HepG2 (cell line): ENCODE measurements around the gene FRMD4A. TPM values are rescaled to one million over a fixed set of nuclear protein-coding genes. Genes with fewer than 3 reads are reported as not detected.

Experiments used
- ATAC-seq: fragments of 200-7000 bp; cut with Tn5 transposase; 3 replicates; pipeline ENCODE4 v1.9.1; 2020; ENCODE audit warnings: mild to moderate bottlenecking, moderate library complexity
- BruUV-seq: library from RNA; stranded (reverse); fragments of 400-500 nt; replicated peaks from 2 replicates; lab custom pipeline; 2021; lab: Mats Ljungman, UMichigan
- CTCF ChIA-PET: fragments of 300-600 bp; formaldehyde crosslinking; extraction: SDS; loops from one replicate; lab custom pipeline; 2021; ENCODE audit warnings: low total read pairs, inconsistent platforms, low intra/inter-chr PET ratio; lab: Yijun Ruan, JAX
- POLR2A ChIA-PET: fragments of 350-600 bp; sonication (Branson Sonifier 250); formaldehyde crosslinking; loops from one replicate; lab custom pipeline; 2020; ENCODE audit warnings: antibody characterized with exemption, inconsistent platforms; lab: Yijun Ruan, JAX
- DNase-seq: peaks from one replicate; pipeline ENCODE4 v3.0.0-alpha.2; 2015; ENCODE audit warnings: low spot score
- FAIRE-seq: peaks from 3 replicates; lab custom pipeline; 2011; peaks lifted over from hg19 to GRCh38; lab: Jason Lieb, UNC
- H2AFZ ChIP-seq: one replicate; pipeline ENCODE4 v1.6.1; 2011; ENCODE audit warnings: low read length, inconsistent platforms
- H3K27ac ChIP-seq: fragments of 300-600 bp; 3 replicates; pipeline ENCODE4 v1.8.0; 2011; ENCODE audit warnings: mixed run types, mild to moderate bottlenecking, mixed read lengths, low read length, inconsistent platforms; ENCODE audit not compliant: insufficient read depth; ENCODE audit errors: extremely low read length
- H3K27me3 ChIP-seq, 2 experiments: fragments of 200-600 bp in 1 of 2; 2 replicates in 1 of 2; 3 replicates in 1 of 2; pipeline versions ENCODE4 v1.6.0 to v1.8.0; 2011; ENCODE audit warnings: low read length in 2 of 2, mild to moderate bottlenecking in 2 of 2, moderate library complexity in 2 of 2, inconsistent platforms in 1 of 2; ENCODE audit not compliant: insufficient read depth in 2 of 2, control insufficient read depth in 1 of 2
- H3K36me3 ChIP-seq, 2 experiments: fragments of 200-600 bp in 1 of 2; replicated peaks in 1 of 2; 2 replicates in 1 of 2; 3 replicates in 1 of 2; pipeline versions ENCODE4 v1.5.1 to v1.8.0; 2011; ENCODE audit warnings: low read length in 2 of 2, inconsistent platforms in 1 of 2; ENCODE audit not compliant: insufficient read depth in 2 of 2, control insufficient read depth in 1 of 2
- H3K4me1 ChIP-seq: 2 replicates; pipeline ENCODE4 v1.5.1; 2012; ENCODE audit warnings: low read length, inconsistent platforms; ENCODE audit not compliant: insufficient read depth
- H3K4me2 ChIP-seq: 2 replicates; pipeline ENCODE4 v1.6.0; 2011; ENCODE audit warnings: low read depth, low read length, inconsistent platforms
- H3K4me3 ChIP-seq, 3 experiments: fragments of 200-600 bp in 1 of 3; sonication (generic), shearing (Covaris generic) in 1 of 3; replicated peaks in 1 of 3; 2 replicates each; pipeline ENCODE4 v1.5.1; 2011 to 2016; ENCODE audit warnings: low read length in 3 of 3, inconsistent platforms in 2 of 3, low read depth in 2 of 3, mild to moderate bottlenecking in 2 of 3, control low read depth in 1 of 3, mixed read lengths in 1 of 3; ENCODE audit not compliant: insufficient read depth in 1 of 3
- H3K79me2 ChIP-seq: one replicate; pipeline ENCODE4 v1.6.1; 2011; ENCODE audit warnings: low read length, inconsistent platforms; ENCODE audit not compliant: insufficient read depth
- H3K9ac ChIP-seq: 2 replicates; pipeline ENCODE4 v1.6.0; 2011; ENCODE audit warnings: mild to moderate bottlenecking, low read depth, low read length, inconsistent platforms; ENCODE audit not compliant: insufficient read depth
- H3K9me3 ChIP-seq: 2 replicates; pipeline ENCODE4 v1.5.1; 2012; ENCODE audit warnings: mild to moderate bottlenecking, low read length
- H4K20me1 ChIP-seq: 2 replicates; pipeline ENCODE4 v1.6.0; 2011; ENCODE audit warnings: inconsistent platforms, mild to moderate bottlenecking, low read length, moderate library complexity; ENCODE audit not compliant: insufficient read depth
- ELF3 ChIP-seq: IDR thresholded peaks from 2 replicates; pipeline ENCODE4 v1.6.1; 2016; ENCODE audit warnings: missing genetic modification reagents, missing compliant biosample characterization
- GTF2F1 ChIP-seq: fragments of 150-350 bp; IDR thresholded peaks from 2 replicates; pipeline ENCODE4 v1.6.1; 2014; ENCODE audit warnings: low read length
- HNRNPH1 ChIP-seq: fragments of 200-400 bp; formaldehyde crosslinking; optimal IDR thresholded peaks from 2 replicates; pipeline ENCODE3; 2017; ENCODE audit warnings: mild to moderate bottlenecking, low read depth, low read length
- IRX3 ChIP-seq: sonication (generic); formaldehyde crosslinking; IDR thresholded peaks from 2 replicates; pipeline ENCODE4 v1.8.1; 2023; ENCODE audit warnings: mild to moderate bottlenecking, low read depth, missing genetic modification reagents, borderline replicate concordance
- MAX ChIP-seq: IDR thresholded peaks from 2 replicates; pipeline ENCODE4 v1.6.1; 2012; ENCODE audit warnings: inconsistent platforms
- NCOA2 ChIP-seq: sonication (generic); formaldehyde crosslinking; IDR thresholded peaks from 2 replicates; pipeline ENCODE4 v1.8.0; 2022; ENCODE audit warnings: inconsistent platforms
- NFIC ChIP-seq: IDR thresholded peaks from 2 replicates; pipeline ENCODE4 v1.6.1; 2012; ENCODE audit warnings: mild to moderate bottlenecking, low read length, inconsistent platforms
- NFYC ChIP-seq: IDR thresholded peaks from 2 replicates; pipeline ENCODE4 v1.6.1; 2016; ENCODE audit warnings: missing genetic modification reagents, missing compliant biosample characterization
- PRPF4 ChIP-seq: fragments of 200-400 bp; formaldehyde crosslinking; IDR thresholded peaks from 2 replicates; pipeline ENCODE4 v1.6.1; 2016; ENCODE audit warnings: low read length, low read depth; ENCODE audit not compliant: poor library complexity, severe bottlenecking
- RAD21 ChIP-seq: fragments of 450-650 bp; formaldehyde crosslinking; IDR thresholded peaks from 2 replicates; pipeline ENCODE4 v1.5.0; 2020; ENCODE audit warnings: mild to moderate bottlenecking
- RARG ChIP-seq: sonication (generic); formaldehyde crosslinking; IDR thresholded peaks from 2 replicates; pipeline ENCODE4 v1.4.0; 2020; ENCODE audit warnings: low read depth, mild to moderate bottlenecking, missing genetic modification reagents
- SNAI1 ChIP-seq: sonication (generic); formaldehyde crosslinking; IDR thresholded peaks from 2 replicates; pipeline ENCODE4 v1.5.0; 2020; ENCODE audit warnings: mild to moderate bottlenecking, missing genetic modification reagents, borderline replicate concordance
- SOX5 ChIP-seq: IDR thresholded peaks from 2 replicates; pipeline ENCODE4 v1.6.1; 2016; ENCODE audit warnings: borderline replicate concordance
- SP140L ChIP-seq: sonication (generic); formaldehyde crosslinking; IDR thresholded peaks from 2 replicates; pipeline ENCODE4 v1.4.0; 2020; ENCODE audit warnings: missing genetic modification reagents, borderline replicate concordance
- ZNF343 ChIP-seq: sonication (generic); formaldehyde crosslinking; IDR thresholded peaks from 2 replicates; pipeline ENCODE4 v1.4.0; 2020; ENCODE audit warnings: mild to moderate bottlenecking, missing genetic modification reagents
- ZNF598 ChIP-seq: sonication (generic); formaldehyde crosslinking; IDR thresholded peaks from 2 replicates; pipeline ENCODE4 v1.5.1; 2020; ENCODE audit warnings: mild to moderate bottlenecking, missing genetic modification reagents, borderline replicate concordance
- ZNF616 ChIP-seq: sonication (generic); formaldehyde crosslinking; IDR thresholded peaks from 2 replicates; pipeline ENCODE4 v1.5.0; 2020; ENCODE audit warnings: low read depth, mild to moderate bottlenecking, missing genetic modification reagents
- ZNF644 ChIP-seq: IDR thresholded peaks from 2 replicates; pipeline ENCODE4 v1.6.1; 2016; ENCODE audit warnings: low read depth
- WGBS: methylation state at CpG from one replicate; pipeline ENCODE4 v1.1.6; 2017; ENCODE audit warnings: low lambda C conversion rate; 5-methylcytosine and 5-hydroxymethylcytosine counted together
- in situ Hi-C: cut with HindIII; loops from 2 replicates; pipeline ENCODE4 v1.10.0; 2017; ENCODE audit warnings: low pct_unique_long_range_greater_than_20kb; ENCODE audit not compliant: extremely low pct_ligation_motif_present
- intact Hi-C: fragments of 100-400 bp; cut with micrococcal nuclease; formaldehyde crosslinking; loops from one replicate; pipeline ENCODE4 v1.10.0; 2022; ENCODE audit not compliant: unreplicated experiment
- polyA plus RNA-seq, 8 experiments: library from polyadenylated mRNA; depleted of rRNA in 3 of 8; stranded (reverse) in 7 of 8; unstranded in 1 of 8; fragments of >200 nt; fragmentation: Illumina TruSeq in 4 of 8; extraction: Trizol in 4 of 8; gene quantifications; 2 replicates each; pipeline versions ENCODE4 v1.2.1 to v1.2.3, GENCODE V29; 2011 to 2016; ENCODE audit warnings: low read depth in 4 of 8, missing spikeins in 1 of 8, mixed read lengths in 1 of 8; ENCODE audit not compliant: insufficient read depth in 1 of 8
- total RNA-seq, 5 experiments: library from RNA; depleted of rRNA; stranded (reverse); fragments of >200 nt; fragmentation: Illumina TruSeq; extraction: Trizol; gene quantifications; 2 replicates each; pipeline ENCODE4 v1.2.3, GENCODE V29; 2016; ENCODE audit warnings: low read depth in 1 of 5
- TF ChIP-seq, protein P1 (sequence below): IDR thresholded peaks from 2 replicates; pipeline ENCODE4 v1.6.1; 2016; ENCODE audit warnings: low read depth, borderline replicate concordance
- TF ChIP-seq, protein P2 (sequence below): sonication (generic); formaldehyde crosslinking; conservative IDR thresholded peaks from 2 replicates; pipeline ENCODE4 v1.8.0; 2022; ENCODE audit warnings: low read depth, missing genetic modification reagents
- TF ChIP-seq, protein P3 (sequence below): sonication (generic); formaldehyde crosslinking; conservative IDR thresholded peaks from 2 replicates; pipeline ENCODE4 v1.4.0; 2020; ENCODE audit warnings: missing genetic modification reagents

FRMD4A gene
- total and polyA plus RNA-seq, 2 of the 13 experiments (the other 11 are each of a cell fraction or from before 2014, with no cell fraction given): 0.09 to 0.26 TPM

- TF ChIP-seq ELF3: no peak
- no peak for TF ChIP-seq IRX3 (CRISPR knock-in tag)
Measured at GRCh38 chr10:14378387-14378960, 47.8 kb upstream of the FRMD4A start (continued).

- 35% methylated on average over 4 of the region's 4 CpGs for WGBS
- ChIA-PET CTCF (no interaction called here), POLR2A (no interaction called here)
- no TSS peak for BruUV-seq
- Histone ChIP-seq H3K36me3 (no peaks in the 10 kb centered on the region), H3K27ac (no peak overlapping the region), H4K20me1 (no peaks in the 10 kb centered on the region), H3K9ac (no peak overlapping the region), H3K79me2 (no peaks in the 10 kb centered on the region), H3K4me3 (no peak overlapping the region), H3K9me3 (no peaks in the 10 kb centered on the region), H3K4me2 (no peak overlapping the region), H2AFZ (no peak overlapping the region), H3K27me3 (peaks cover 1 to 26% of the 10 kb centered on the region in 2 experiments; a peak in 3 of 5 replicates), H3K4me1 (no peaks in the 10 kb centered on the region)
- TF ChIP-seq SOX5 (CRISPR knock-in tag): no peak
- no peak for TF ChIP-seq ZNF644
- TF ChIP-seq, protein P1, sequence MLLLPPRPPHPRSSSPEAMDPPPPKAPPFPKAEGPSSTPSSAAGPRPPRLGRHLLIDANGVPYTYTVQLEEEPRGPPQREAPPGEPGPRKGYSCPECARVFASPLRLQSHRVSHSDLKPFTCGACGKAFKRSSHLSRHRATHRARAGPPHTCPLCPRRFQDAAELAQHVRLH: no peak
- no peak for TF ChIP-seq GTF2F1
- no peak for TF ChIP-seq HNRNPH1
- no peak for TF ChIP-seq MAX
- TF ChIP-seq, protein P2, sequence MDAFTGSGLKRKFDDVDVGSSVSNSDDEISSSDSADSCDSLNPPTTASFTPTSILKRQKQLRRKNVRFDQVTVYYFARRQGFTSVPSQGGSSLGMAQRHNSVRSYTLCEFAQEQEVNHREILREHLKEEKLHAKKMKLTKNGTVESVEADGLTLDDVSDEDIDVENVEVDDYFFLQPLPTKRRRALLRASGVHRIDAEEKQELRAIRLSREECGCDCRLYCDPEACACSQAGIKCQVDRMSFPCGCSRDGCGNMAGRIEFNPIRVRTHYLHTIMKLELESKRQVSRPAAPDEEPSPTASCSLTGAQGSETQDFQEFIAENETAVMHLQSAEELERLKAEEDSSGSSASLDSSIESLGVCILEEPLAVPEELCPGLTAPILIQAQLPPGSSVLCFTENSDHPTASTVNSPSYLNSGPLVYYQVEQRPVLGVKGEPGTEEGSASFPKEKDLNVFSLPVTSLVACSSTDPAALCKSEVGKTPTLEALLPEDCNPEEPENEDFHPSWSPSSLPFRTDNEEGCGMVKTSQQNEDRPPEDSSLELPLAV (CRISPR knock-in tag): no peak
- no peak for TF ChIP-seq ZNF598 (CRISPR knock-in tag)
- no peak for TF ChIP-seq RAD21 (CRISPR knock-in tag)
- no peak for TF ChIP-seq PRPF4
- no peak for TF ChIP-seq ZNF616 (CRISPR knock-in tag)
- no peak for TF ChIP-seq RARG (CRISPR knock-in tag)
- TF ChIP-seq, protein P3, sequence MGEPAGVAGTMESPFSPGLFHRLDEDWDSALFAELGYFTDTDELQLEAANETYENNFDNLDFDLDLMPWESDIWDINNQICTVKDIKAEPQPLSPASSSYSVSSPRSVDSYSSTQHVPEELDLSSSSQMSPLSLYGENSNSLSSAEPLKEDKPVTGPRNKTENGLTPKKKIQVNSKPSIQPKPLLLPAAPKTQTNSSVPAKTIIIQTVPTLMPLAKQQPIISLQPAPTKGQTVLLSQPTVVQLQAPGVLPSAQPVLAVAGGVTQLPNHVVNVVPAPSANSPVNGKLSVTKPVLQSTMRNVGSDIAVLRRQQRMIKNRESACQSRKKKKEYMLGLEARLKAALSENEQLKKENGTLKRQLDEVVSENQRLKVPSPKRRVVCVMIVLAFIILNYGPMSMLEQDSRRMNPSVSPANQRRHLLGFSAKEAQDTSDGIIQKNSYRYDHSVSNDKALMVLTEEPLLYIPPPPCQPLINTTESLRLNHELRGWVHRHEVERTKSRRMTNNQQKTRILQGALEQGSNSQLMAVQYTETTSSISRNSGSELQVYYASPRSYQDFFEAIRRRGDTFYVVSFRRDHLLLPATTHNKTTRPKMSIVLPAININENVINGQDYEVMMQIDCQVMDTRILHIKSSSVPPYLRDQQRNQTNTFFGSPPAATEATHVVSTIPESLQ (CRISPR knock-in tag): no peak
- no peak for TF ChIP-seq NCOA2 (CRISPR knock-in tag)
- TF ChIP-seq SNAI1: no peak
- no peak for TF ChIP-seq NFIC
- no peak for TF ChIP-seq ZNF343 (CRISPR knock-in tag)
- TF ChIP-seq NFYC: no peak
- TF ChIP-seq SP140L (CRISPR knock-in tag): no peak
- ATAC-seq (no peak), DNase-seq (no peak), FAIRE-seq (no peak)
- intact Hi-C loops: no loop called here
- in situ Hi-C loops: no loop called here
Measured at GRCh38 chr10:14377591-14378175, 47.0 kb upstream of the FRMD4A start.
